Body of pancreas (tissue), 4 donors: ENCODE results near the gene GABBR1.

Experiments used
- POLR2A ChIP-seq, 3 donors: fragments of 450-650 bp; IDR thresholded peaks; one replicate each; pipeline ENCODE4 v1.6.1; 2016; ENCODE audit warnings: antibody characterized with exemption in 3 of 3, mild to moderate bottlenecking in 2 of 3
- TF ChIP-seq, protein P1 (sequence below), 7 experiments: fragments of 450-650 bp in 4 of 7; fragments of 200-600 bp in 3 of 7; sonication (generic) in 3 of 7; IDR thresholded peaks; one replicate each; pipeline ENCODE4 v1.5.1; 2016 to 2019; ENCODE audit warnings: antibody characterized with exemption in 7 of 7

DNA sequence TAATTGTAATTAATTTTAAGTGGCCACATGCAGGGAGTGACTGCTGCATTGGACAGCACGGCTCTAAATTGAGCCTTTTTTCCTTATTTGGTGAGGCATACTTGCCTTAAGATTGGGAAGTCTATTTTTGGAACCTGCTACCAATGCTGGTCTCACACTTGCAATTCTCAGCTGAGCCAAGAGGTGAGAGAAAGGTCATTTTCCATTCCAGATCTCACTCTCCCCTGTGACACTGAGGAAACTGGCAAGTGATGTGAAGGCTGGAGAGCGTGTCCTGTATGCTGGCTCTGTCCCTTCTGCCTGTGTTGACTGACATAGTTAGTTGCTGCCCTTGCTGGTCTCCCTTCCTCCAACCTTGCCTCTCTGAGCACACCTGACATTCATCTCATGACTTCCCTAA, 23.2 kb upstream of the GABBR1 start:
- TF ChIP-seq, protein P1, sequence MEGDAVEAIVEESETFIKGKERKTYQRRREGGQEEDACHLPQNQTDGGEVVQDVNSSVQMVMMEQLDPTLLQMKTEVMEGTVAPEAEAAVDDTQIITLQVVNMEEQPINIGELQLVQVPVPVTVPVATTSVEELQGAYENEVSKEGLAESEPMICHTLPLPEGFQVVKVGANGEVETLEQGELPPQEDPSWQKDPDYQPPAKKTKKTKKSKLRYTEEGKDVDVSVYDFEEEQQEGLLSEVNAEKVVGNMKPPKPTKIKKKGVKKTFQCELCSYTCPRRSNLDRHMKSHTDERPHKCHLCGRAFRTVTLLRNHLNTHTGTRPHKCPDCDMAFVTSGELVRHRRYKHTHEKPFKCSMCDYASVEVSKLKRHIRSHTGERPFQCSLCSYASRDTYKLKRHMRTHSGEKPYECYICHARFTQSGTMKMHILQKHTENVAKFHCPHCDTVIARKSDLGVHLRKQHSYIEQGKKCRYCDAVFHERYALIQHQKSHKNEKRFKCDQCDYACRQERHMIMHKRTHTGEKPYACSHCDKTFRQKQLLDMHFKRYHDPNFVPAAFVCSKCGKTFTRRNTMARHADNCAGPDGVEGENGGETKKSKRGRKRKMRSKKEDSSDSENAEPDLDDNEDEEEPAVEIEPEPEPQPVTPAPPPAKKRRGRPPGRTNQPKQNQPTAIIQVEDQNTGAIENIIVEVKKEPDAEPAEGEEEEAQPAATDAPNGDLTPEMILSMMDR (IDR thresholded peaks at IDR 0.05), result no peak
- TF ChIP-seq POLR2A (IDR thresholded peaks at IDR 0.05), result no peak
